Endodermal cell (in vitro differentiated cells): Measurements from ENCODE around the gene CNOT1. TPM values are rescaled to one million over a fixed set of nuclear protein-coding genes. Genes with fewer than 3 reads are reported as not detected.

ENCODE experiments used
- DNase-seq: peaks from one replicate; pipeline ENCODE4 v3.0.0-alpha.2; 2017
- H3K27ac ChIP-seq: 2 replicates; pipeline ENCODE4 v1.5.1; 2013; ENCODE audit warnings: mild to moderate bottlenecking, low read depth, low read length, moderate library complexity
- H3K27me3 ChIP-seq: 2 replicates; pipeline ENCODE4 v1.6.1; 2013; ENCODE audit warnings: mild to moderate bottlenecking, low read length, moderate library complexity; ENCODE audit not compliant: insufficient read depth, control insufficient read depth, poor library complexity, severe bottlenecking
- H3K36me3 ChIP-seq: 2 replicates; pipeline ENCODE4 v1.7.0; 2013; ENCODE audit warnings: mild to moderate bottlenecking, low read length, moderate library complexity; ENCODE audit not compliant: control insufficient read depth, insufficient read depth
- H3K4me1 ChIP-seq: one replicate; pipeline ENCODE4 v1.7.0; 2013; ENCODE audit warnings: low read length; ENCODE audit not compliant: control insufficient read depth, insufficient read depth
- H3K4me3 ChIP-seq: 2 replicates; pipeline ENCODE4 v1.5.1; 2013; ENCODE audit warnings: mild to moderate bottlenecking, low read length, moderate library complexity
- H3K9ac ChIP-seq: 2 replicates; pipeline ENCODE4 v1.6.1; 2013; ENCODE audit warnings: mild to moderate bottlenecking, low read length, moderate library complexity; ENCODE audit not compliant: poor library complexity, severe bottlenecking; ENCODE audit errors: extremely low read depth
- H3K9me3 ChIP-seq: 2 replicates; pipeline ENCODE4 v1.6.1; 2013; ENCODE audit warnings: mild to moderate bottlenecking, low read length, moderate library complexity; ENCODE audit not compliant: control insufficient read depth
- H3K27ac Mint-ChIP-seq: 2 replicates; pipeline ENCODE4 v1.8.0; 2020; ENCODE audit warnings: mixed read lengths
- H3K27me3 Mint-ChIP-seq: 2 replicates; pipeline ENCODE4 v1.8.0; 2021; ENCODE audit warnings: mild to moderate bottlenecking, mixed read lengths; ENCODE audit not compliant: insufficient read depth
- H3K36me3 Mint-ChIP-seq: 2 replicates; pipeline ENCODE4 v1.8.0; 2020; ENCODE audit warnings: low read depth, mixed read lengths
- H3K4me1 Mint-ChIP-seq: 2 replicates; pipeline ENCODE4 v1.8.0; 2020; ENCODE audit warnings: mixed read lengths
- H3K4me3 Mint-ChIP-seq: 2 replicates; pipeline ENCODE4 v1.8.0; 2020; ENCODE audit warnings: mild to moderate bottlenecking, moderate library complexity, mixed read lengths
- H3K9me3 Mint-ChIP-seq: 2 replicates; pipeline ENCODE4 v1.8.0; 2020; ENCODE audit warnings: mild to moderate bottlenecking, mixed read lengths
- CTCF ChIP-seq: fragments of 200-600 bp; sonication (generic); conservative IDR thresholded peaks from 2 replicates; pipeline ENCODE4 v1.5.0; 2021; ENCODE audit warnings: antibody characterized with exemption, mild to moderate bottlenecking
- WGBS, 2 experiments: methylation state at CpG; one replicate each; pipeline versions ENCODE4 v1.1.5 to v1.1.7; 2013; ENCODE audit warnings: missing lambda C conversion rate in 2 of 2, mixed read lengths in 1 of 2; ENCODE audit not compliant: insufficient coverage in 1 of 2, insufficient read length in 1 of 2; 5-methylcytosine and 5-hydroxymethylcytosine counted together
- total RNA-seq, 2 donors: library from RNA; stranded (reverse); fragmentation: NEBNext Ultra II Directional in 1 of 2; extraction: Animal tissue kit (Norgen Biotek cat#: 25700) in 1 of 2; gene quantifications; 2 replicates in 1 of 2; 3 replicates in 1 of 2; pipeline ENCODE4 v1.2.1, GENCODE V29; 2021

CNOT1 gene
- total RNA-seq, 2 donors from 2014 or later = 253 to 263 TPM

GRCh38 chr16:58485184-58485887, 144.3 kb downstream of the CNOT1 start:
- H3K9ac ChIP-seq = no peak overlapping the region
- peaks cover 10% of the 10 kb centered on the region for H3K36me3 ChIP-seq
- Mint-ChIP-seq H3K27ac (no peak overlapping the region), H3K9me3 (no peaks in the 10 kb centered on the region), H3K27me3 (no peaks in the 10 kb centered on the region), H3K36me3 (peaks cover 7% of the 10 kb centered on the region), H3K4me3 (no peak overlapping the region), H3K4me1 (peaks cover 13% of the 10 kb centered on the region)
- no peak overlapping the region for H3K4me3 ChIP-seq
- H3K27ac ChIP-seq = no peak overlapping the region
- TF ChIP-seq CTCF = no peak
- no peak for DNase-seq
- 71 to 77% methylated on average over 4 to 11 of the region's 11 CpGs for WGBS, 2 experiments
- no peaks in the 10 kb centered on the region for H3K9me3 ChIP-seq
- H3K27me3 ChIP-seq = no peaks in the 10 kb centered on the region
- peaks cover 9% of the 10 kb centered on the region for H3K4me1 ChIP-seq

DNA sequence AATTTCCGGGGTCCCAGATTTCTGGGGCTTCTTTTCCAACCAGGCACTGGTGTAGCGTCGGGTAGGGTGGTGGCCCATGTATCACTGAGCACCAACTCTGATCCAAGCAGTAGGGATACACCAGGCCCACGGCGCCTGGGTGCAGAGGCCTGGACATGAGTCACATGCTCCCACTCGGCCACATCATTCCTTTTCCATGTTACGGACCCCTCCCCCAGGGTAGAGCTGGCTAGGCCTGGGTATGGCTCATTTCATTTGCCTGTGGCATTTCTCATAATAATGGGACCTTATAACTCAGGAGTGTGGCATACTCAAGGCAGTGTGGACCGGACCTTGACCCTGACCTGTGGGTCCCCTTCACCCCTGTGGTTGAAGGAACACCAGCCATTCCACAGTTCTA, 147.7 kb downstream of the CNOT1 start:
- 83 to 85% methylated on average over 8 of the region's 8 CpGs for WGBS, 2 experiments
- Mint-ChIP-seq H3K9me3 (no peaks in the 10 kb centered on the region), H3K4me3 (no peak overlapping the region), H3K27ac (no peak overlapping the region), H3K4me1 (peaks cover 18% of the 10 kb centered on the region), H3K36me3 (peaks cover 6% of the 10 kb centered on the region), H3K27me3 (no peaks in the 10 kb centered on the region)
- Histone ChIP-seq H3K4me3 (no peak overlapping the region), H3K4me1 (no peaks in the 10 kb centered on the region), H3K27ac (no peak overlapping the region), H3K27me3 (no peaks in the 10 kb centered on the region), H3K9ac (no peak overlapping the region), H3K36me3 (no peaks in the 10 kb centered on the region), H3K9me3 (peaks cover 4% of the 10 kb centered on the region)
- no peak for DNase-seq
- no peak for TF ChIP-seq CTCF

GRCh38 chr16:58481226-58481869, 148.3 kb downstream of the CNOT1 start:
- Histone ChIP-seq H3K9ac (no peak overlapping the region), H3K27me3 (no peaks in the 10 kb centered on the region), H3K27ac (no peak overlapping the region), H3K4me3 (no peak overlapping the region), H3K9me3 (peaks cover 4% of the 10 kb centered on the region), H3K4me1 (no peaks in the 10 kb centered on the region), H3K36me3 (peaks cover 1% of the 10 kb centered on the region)
- no peaks in the 10 kb centered on the region for H3K9me3 Mint-ChIP-seq
- no peaks in the 10 kb centered on the region for H3K27me3 Mint-ChIP-seq
- peaks cover 10% of the 10 kb centered on the region for H3K36me3 Mint-ChIP-seq
- peaks cover 18% of the 10 kb centered on the region for H3K4me1 Mint-ChIP-seq
- no peak overlapping the region for H3K4me3 Mint-ChIP-seq
- DNase-seq = no peak
- no peak overlapping the region for H3K27ac Mint-ChIP-seq
- no peak for TF ChIP-seq CTCF
- WGBS, 2 experiments = 94 to 96% methylated on average over 11 of the region's 11 CpGs
